ENCODE results near the gene UBE2J2. TPM values are rescaled to one million over a fixed set of nuclear protein-coding genes. Genes with fewer than 3 reads are reported as not detected.
A peak's percentile ranks its signal among the peaks of the same experiment; 100 is the strongest.

UBE2J2 gene
- total RNA-seq, 1 experiment from 2014 or later = 83.4 TPM

- H3K23ac ChIP-seq (ENCODE audit: insufficient read length, low read depth, low read length) = no peak overlapping the region
- no peak overlapping the region for H4K8ac ChIP-seq (replicated peaks; ENCODE audit: insufficient read length, low read depth, low read length)
- no peaks in the 10 kb centered on the region for H3K9me3 ChIP-seq (ENCODE audit: control insufficient read depth, low read depth, low read length)
- H2BK12ac ChIP-seq (ENCODE audit: insufficient read length, low read depth, low read length) = no peak overlapping the region
- H3K79me2 ChIP-seq (ENCODE audit: insufficient read depth, low read length) = no peaks in the 10 kb centered on the region
- no peak overlapping the region for H4K5ac ChIP-seq (ENCODE audit: insufficient read length, low read depth, low read length)
- Mint-ChIP-seq H3K27ac (peak overlapping the region in 1 of 3 experiments; percentile 40; a peak in 1 of 7 replicates), H3K4me3 (no peak overlapping the region), H3K4me1 (peaks cover 0 to 4% of the 10 kb centered on the region in 2 experiments; a peak in 1 of 4 replicates), H3K27me3 (ENCODE audit: low read depth) (no peaks in the 10 kb centered on the region; the same call in 1 of the 2 replicates), H3K9me3 (no peaks in the 10 kb centered on the region; a peak in 1 of 5 replicates), H3K36me3 (ENCODE audit: insufficient read depth in 1 of 3, low read depth in 3 of 3) (peaks cover 17 to 41% (median 32%) of the 10 kb centered on the region in 3 experiments; a peak in 6 of 7 replicates)
- H3K27ac ChIP-seq (ENCODE audit: insufficient read length, low read depth, low read length) = no peak overlapping the region
- TF ChIP-seq CTCF (conservative IDR thresholded peaks at IDR 0.05) = no peak
- no peak overlapping the region for H3K9ac ChIP-seq (ENCODE audit: extremely low read depth, insufficient read length, low read length)
- no peak overlapping the region for H3K14ac ChIP-seq (ENCODE audit: insufficient read depth, low read length)
- no peak overlapping the region for H2BK20ac ChIP-seq (ENCODE audit: low read depth, low read length, poor library complexity, severe bottlenecking)
- no peak overlapping the region for H3K4me2 ChIP-seq (ENCODE audit: insufficient read depth, insufficient read length, low read length)
- H3K18ac ChIP-seq (ENCODE audit: insufficient read length, low read depth, low read length) = no peak overlapping the region
- no peak for DNase-seq
- no peak overlapping the region for H2BK120ac ChIP-seq (ENCODE audit: low read depth, low read length, poor library complexity, severe bottlenecking)
- no peak overlapping the region for H3T11ph ChIP-seq (ENCODE audit: low read length)
- H3K4me1 ChIP-seq (ENCODE audit: insufficient read depth, low read length) = no peaks in the 10 kb centered on the region
- no CpG with 5 or more reads among the region's 52 CpGs for WGBS (ENCODE audit: extremely low coverage, insufficient read length, low lambda C conversion rate)
- H2BK15ac ChIP-seq (ENCODE audit: low read depth, low read length) = no peak overlapping the region
- H2BK5ac ChIP-seq (ENCODE audit: insufficient read length, low read length) = no peak overlapping the region
- H3K23me2 ChIP-seq (ENCODE audit: insufficient read length, low read depth, low read length, poor library complexity, severe bottlenecking) = no peaks in the 10 kb centered on the region
- H4K91ac ChIP-seq (ENCODE audit: insufficient read length, low read depth, low read length) = no peak overlapping the region
- no peaks in the 10 kb centered on the region for H3K79me1 ChIP-seq (ENCODE audit: insufficient read depth, low read depth, low read length, poor library complexity, severe bottlenecking)
- H3K56ac ChIP-seq (ENCODE audit: insufficient read length, low read depth, low read length) = no peak overlapping the region
- no peak overlapping the region for H3K4ac ChIP-seq (ENCODE audit: low read depth, low read length)
- H2AFZ ChIP-seq (ENCODE audit: low read length) = no peak overlapping the region
- no peaks in the 10 kb centered on the region for H3K27me3 ChIP-seq (ENCODE audit: insufficient read depth, low read length)
- no peaks in the 10 kb centered on the region for H4K20me1 ChIP-seq (ENCODE audit: control insufficient read depth, insufficient read depth, insufficient read length)
- no peak overlapping the region for H2AK5ac ChIP-seq (ENCODE audit: insufficient read length, low read length)
Observed at GRCh38 chr1:1217621-1218523, 55.8 kb downstream of the UBE2J2 start.

Measured in H9 (cell line).